GM19099 (cell line): Measurements from ENCODE around the gene PSMG4.

Source experiments
- POLR2A ChIP-seq: IDR thresholded peaks from 3 replicates; pipeline ENCODE4 v1.6.1; 2011; ENCODE audit warnings: low read depth; ENCODE audit not compliant: insufficient read length; ENCODE audit errors: extremely low read depth

Gene PSMG4

GRCh38 chr6:3286641-3287171, 28.0 kb downstream of the PSMG4 start:
- no peak for TF ChIP-seq POLR2A

GRCh38 chr6:3287308-3287707, 28.6 kb downstream of the PSMG4 start:
- TF ChIP-seq POLR2A = no peak

- TF ChIP-seq POLR2A = no peak
These were observed 29.4 kb downstream of the PSMG4 start for GRCh38 chr6:3287976-3288707.

- TF ChIP-seq POLR2A = no peak
These were observed 30.2 kb downstream of the PSMG4 start for GRCh38 chr6:3288711-3289663.

GRCh38 chr6:3289664-3290055, 30.9 kb downstream of the PSMG4 start:
- TF ChIP-seq POLR2A = no peak

GRCh38 chr6:3290149-3290930, 31.6 kb downstream of the PSMG4 start:
- TF ChIP-seq POLR2A = no peak

GRCh38 chr6:3290931-3291211, 32.1 kb downstream of the PSMG4 start:
- TF ChIP-seq POLR2A = no peak

- TF ChIP-seq POLR2A = no peak
These were observed 32.6 kb downstream of the PSMG4 start for GRCh38 chr6:3291346-3291745.

GRCh38 chr6:3291987-3292386, 33.2 kb downstream of the PSMG4 start:
- TF ChIP-seq POLR2A = no peak

GRCh38 chr6:3292431-3293197, 33.9 kb downstream of the PSMG4 start:
- TF ChIP-seq POLR2A = no peak

GRCh38 chr6:3293271-3294155, 34.8 kb downstream of the PSMG4 start:
- TF ChIP-seq POLR2A = no peak

- TF ChIP-seq POLR2A = no peak
These were observed 35.6 kb downstream of the PSMG4 start for GRCh38 chr6:3294396-3294795.
